NCI-H2196 treated with DMSO at 0.1 percent for 48 hours (cell line): ENCODE data around the gene TIMELESS.
"Not testable (repeated sequence)": the region's sequence is repeated elsewhere in the genome, so short reads cannot be mapped to it uniquely, and the experiment has no call there.

Source experiments
- DNase-seq: peaks from one replicate; lab custom pipeline; 2025; ENCODE audit not compliant: unreplicated experiment; lab: John Stamatoyannopoulos, UW

Gene TIMELESS

GRCh38 chr12:56469007-56469930 lies 20.0 kb upstream of the TIMELESS start:
- DNase-seq: no peak

- peak; percentile 87 for DNase-seq
Measured at GRCh38 chr12:56468216-56469006, 19.2 kb upstream of the TIMELESS start, which contains the start of gene SPRYD4. TSS of gene SPRYD4 (plus strand) at chr12:56468578. CDS start at chr12:56468592, 14 bp downstream.

GRCh38 chr12:56462565-56462964 lies 13.3 kb upstream of the TIMELESS start:
- DNase-seq: no peak

GRCh38 chr12:56461235-56462159 lies 12.3 kb upstream of the TIMELESS start:
- DNase-seq: no peak

GRCh38 chr12:56457817-56458216 lies 8.6 kb upstream of the TIMELESS start:
- DNase-seq: no peak

GRCh38 chr12:56454557-56454956 lies 5.3 kb upstream of the TIMELESS start, which contains the start of gene MIP:
TSS of gene MIP (minus strand) at chr12:56454657. CDS start at chr12:56454613, 44 bp downstream.
- no peak for DNase-seq

GRCh38 chr12:56451147-56451546 lies 1.9 kb upstream of the TIMELESS start:
- DNase-seq: no peak

- no peak for DNase-seq
Measured at GRCh38 chr12:56450241-56450640, 1.0 kb upstream of the TIMELESS start.

GRCh38 chr12:56449622-56449984 lies 377 bp upstream of the TIMELESS start:
- no peak for DNase-seq

GRCh38 chr12:56443208-56443607 lies 6.0 kb downstream of the TIMELESS start:
- not testable (repeated sequence) for DNase-seq

GRCh38 chr12:56437430-56438176 lies 11.6 kb downstream of the TIMELESS start:
- no peak for DNase-seq

- DNase-seq: no peak
Measured at GRCh38 chr12:56434828-56435227, 14.4 kb downstream of the TIMELESS start.

GRCh38 chr12:56431850-56432249 lies 17.4 kb downstream of the TIMELESS start:
- no peak for DNase-seq

- no peak for DNase-seq
Measured at GRCh38 chr12:56431288-56431687, 17.9 kb downstream of the TIMELESS start.

GRCh38 chr12:56425940-56426438 lies 23.2 kb downstream of the TIMELESS start:
- no peak for DNase-seq

- DNase-seq: peak; percentile 64
Measured at GRCh38 chr12:56425193-56425592, 24.0 kb downstream of the TIMELESS start.

GRCh38 chr12:56420411-56420810 lies 28.8 kb downstream of the TIMELESS start:
- DNase-seq: no peak

GRCh38 chr12:56417739-56418138 lies 31.5 kb downstream of the TIMELESS start:
- DNase-seq: no peak

- DNase-seq: no peak
Measured at GRCh38 chr12:56414401-56414800, 34.8 kb downstream of the TIMELESS start.

GRCh38 chr12:56413392-56413791 lies 35.8 kb downstream of the TIMELESS start:
- no peak for DNase-seq
